Measurements from ENCODE around the gene IL7R.
"Not testable (repeated sequence)": the region's sequence is repeated elsewhere in the genome, so short reads cannot be mapped to it uniquely, and the experiment has no call there.

The IL7R gene

GRCh38 chr5:35847961-35848360, 8.7 kb upstream of the IL7R start:
- ATAC-seq (replicated peaks; ENCODE audit: extremely low read depth, poor library complexity, severe bottlenecking) (no peak), DNase-seq (ENCODE audit: low spot score in 2 of 2) (no peak)
- H3K9me3 Mint-ChIP-seq = no peaks in the 10 kb centered on the region
- H3K27me3 Mint-ChIP-seq = no peaks in the 10 kb centered on the region
- no peak overlapping the region for H3K4me3 Mint-ChIP-seq
- no peak overlapping the region for H3K27ac Mint-ChIP-seq (ENCODE audit: low read depth)
- peaks cover 3% of the 10 kb centered on the region for H3K36me3 Mint-ChIP-seq (ENCODE audit: insufficient read depth)
- H3K4me1 Mint-ChIP-seq = peaks cover 15% of the 10 kb centered on the region

GRCh38 chr5:35849860-35850259, 6.8 kb upstream of the IL7R start:
- Mint-ChIP-seq H3K9me3 (no peaks in the 10 kb centered on the region), H3K36me3 (ENCODE audit: insufficient read depth) (peaks cover 21% of the 10 kb centered on the region), H3K27ac (ENCODE audit: low read depth) (no peak overlapping the region), H3K27me3 (no peaks in the 10 kb centered on the region), H3K4me1 (peaks cover 34% of the 10 kb centered on the region), H3K4me3 (no peak overlapping the region)
- no peak for DNase-seq (ENCODE audit: low spot score in 2 of 2)
- ATAC-seq (replicated peaks; ENCODE audit: extremely low read depth, poor library complexity, severe bottlenecking) = no peak

GRCh38 chr5:35850967-35851680, 5.6 kb upstream of the IL7R start:
- no peaks in the 10 kb centered on the region for H3K27me3 Mint-ChIP-seq
- DNase-seq (ENCODE audit: low spot score in 2 of 2) (no peak), ATAC-seq (replicated peaks; ENCODE audit: extremely low read depth, poor library complexity, severe bottlenecking) (no peak)
- H3K27ac Mint-ChIP-seq (ENCODE audit: low read depth) = peak overlapping the region; percentile 99
- H3K9me3 Mint-ChIP-seq = no peaks in the 10 kb centered on the region
- peaks cover 28% of the 10 kb centered on the region for H3K36me3 Mint-ChIP-seq (ENCODE audit: insufficient read depth)
- peak overlapping the region; percentile 77 for H3K4me3 Mint-ChIP-seq
- H3K4me1 Mint-ChIP-seq = peaks cover 46% of the 10 kb centered on the region

- Mint-ChIP-seq H3K36me3 (ENCODE audit: insufficient read depth) (peaks cover 37% of the 10 kb centered on the region), H3K4me1 (peaks cover 46% of the 10 kb centered on the region), H3K4me3 (peak overlapping the region; percentile 77), H3K27ac (ENCODE audit: low read depth) (peak overlapping the region; percentile 99), H3K27me3 (no peaks in the 10 kb centered on the region), H3K9me3 (no peaks in the 10 kb centered on the region)
- ATAC-seq (replicated peaks; ENCODE audit: extremely low read depth, poor library complexity, severe bottlenecking) (no peak), DNase-seq (ENCODE audit: low spot score in 2 of 2) (no peak)
Observed at GRCh38 chr5:35852084-35852734, 4.5 kb upstream of the IL7R start.

- H3K9me3 Mint-ChIP-seq = no peaks in the 10 kb centered on the region
- peak overlapping the region; percentile 99 for H3K27ac Mint-ChIP-seq (ENCODE audit: low read depth)
- peaks cover 43% of the 10 kb centered on the region for H3K36me3 Mint-ChIP-seq (ENCODE audit: insufficient read depth)
- no peak for ATAC-seq (replicated peaks; ENCODE audit: extremely low read depth, poor library complexity, severe bottlenecking)
- peak overlapping the region; percentile 77 for H3K4me3 Mint-ChIP-seq
- DNase-seq (ENCODE audit: low spot score in 2 of 2) = no peak
- H3K4me1 Mint-ChIP-seq = peaks cover 46% of the 10 kb centered on the region
- H3K27me3 Mint-ChIP-seq = no peaks in the 10 kb centered on the region
Observed at GRCh38 chr5:35852773-35853172, 3.9 kb upstream of the IL7R start.

- ATAC-seq (replicated peaks; ENCODE audit: extremely low read depth, poor library complexity, severe bottlenecking) = peak; percentile 71
Observed at GRCh38 chr5:35853631-35854030, 3.1 kb upstream of the IL7R start.

GRCh38 chr5:35854248-35854647, 2.4 kb upstream of the IL7R start:
- Mint-ChIP-seq H3K4me3 (peak overlapping the region; percentile 77), H3K27ac (ENCODE audit: low read depth) (peak overlapping the region; percentile 99), H3K9me3 (no peaks in the 10 kb centered on the region), H3K27me3 (no peaks in the 10 kb centered on the region), H3K36me3 (ENCODE audit: insufficient read depth) (peaks cover 52% of the 10 kb centered on the region), H3K4me1 (peaks cover 52% of the 10 kb centered on the region)
- ATAC-seq (replicated peaks; ENCODE audit: extremely low read depth, poor library complexity, severe bottlenecking) (peak; percentile 79), DNase-seq (ENCODE audit: low spot score in 2 of 2) (peak; percentile 42 to 85)

More at GRCh38 chr5:35853631-35854030, 3.1 kb upstream of the IL7R start:
- H3K9me3 Mint-ChIP-seq = no peaks in the 10 kb centered on the region
- H3K27ac Mint-ChIP-seq (ENCODE audit: low read depth) = peak overlapping the region; percentile 99
- H3K27me3 Mint-ChIP-seq = no peaks in the 10 kb centered on the region
- H3K4me1 Mint-ChIP-seq = peaks cover 46% of the 10 kb centered on the region
- peak overlapping the region; percentile 77 for H3K4me3 Mint-ChIP-seq
- DNase-seq (ENCODE audit: low spot score in 2 of 2) = peak; percentile 44 to 75
- peaks cover 46% of the 10 kb centered on the region for H3K36me3 Mint-ChIP-seq (ENCODE audit: insufficient read depth)

- Mint-ChIP-seq H3K4me1 (peaks cover 58% of the 10 kb centered on the region), H3K27me3 (no peaks in the 10 kb centered on the region), H3K4me3 (peak overlapping the region; percentile 77), H3K27ac (ENCODE audit: low read depth) (peak overlapping the region; percentile 99), H3K36me3 (ENCODE audit: insufficient read depth) (peaks cover 61% of the 10 kb centered on the region), H3K9me3 (no peaks in the 10 kb centered on the region)
- ATAC-seq (replicated peaks; ENCODE audit: extremely low read depth, poor library complexity, severe bottlenecking) = no peak
- no peak for DNase-seq (ENCODE audit: low spot score in 2 of 2)
Observed at GRCh38 chr5:35855187-35855586, 1.5 kb upstream of the IL7R start.

GRCh38 chr5:35856186-35856764, 416 bp upstream of the IL7R start:
- peak overlapping the region; percentile 77 for H3K4me3 Mint-ChIP-seq
- peaks cover 72% of the 10 kb centered on the region for H3K36me3 Mint-ChIP-seq (ENCODE audit: insufficient read depth)
- not testable (repeated sequence) for H3K9me3 Mint-ChIP-seq; ATAC-seq (replicated peaks; ENCODE audit: extremely low read depth, poor library complexity, severe bottlenecking); H3K27me3 Mint-ChIP-seq; DNase-seq (ENCODE audit: low spot score in 2 of 2)
- H3K4me1 Mint-ChIP-seq = peaks cover 62% of the 10 kb centered on the region
- peak overlapping the region; percentile 99 for H3K27ac Mint-ChIP-seq (ENCODE audit: low read depth)

- DNase-seq (ENCODE audit: low spot score in 2 of 2) = no peak
- peak overlapping the region; percentile 99 for H3K27ac Mint-ChIP-seq (ENCODE audit: low read depth)
- no peaks in the 10 kb centered on the region for H3K9me3 Mint-ChIP-seq
- H3K4me3 Mint-ChIP-seq = peak overlapping the region; percentile 77
- H3K4me1 Mint-ChIP-seq = peaks cover 70% of the 10 kb centered on the region
- H3K36me3 Mint-ChIP-seq (ENCODE audit: insufficient read depth) = peaks cover 83% of the 10 kb centered on the region
- no peak for ATAC-seq (replicated peaks; ENCODE audit: extremely low read depth, poor library complexity, severe bottlenecking)
- no peaks in the 10 kb centered on the region for H3K27me3 Mint-ChIP-seq
Observed at GRCh38 chr5:35857606-35858205, 1.0 kb downstream of the IL7R start.

GRCh38 chr5:35859101-35859661, 2.5 kb downstream of the IL7R start:
- ATAC-seq (replicated peaks; ENCODE audit: extremely low read depth, poor library complexity, severe bottlenecking) (peak; percentile 31), DNase-seq (ENCODE audit: low spot score in 2 of 2) (peak in 1 of 2 donors; percentile 37)
- peak overlapping the region; percentile 77 for H3K4me3 Mint-ChIP-seq
- H3K27ac Mint-ChIP-seq (ENCODE audit: low read depth) = peak overlapping the region; percentile 99
- no peaks in the 10 kb centered on the region for H3K27me3 Mint-ChIP-seq
- peaks cover 70% of the 10 kb centered on the region for H3K4me1 Mint-ChIP-seq
- H3K36me3 Mint-ChIP-seq (ENCODE audit: insufficient read depth) = peaks cover 86% of the 10 kb centered on the region
- H3K9me3 Mint-ChIP-seq = no peaks in the 10 kb centered on the region

- Mint-ChIP-seq H3K4me1 (peaks cover 69% of the 10 kb centered on the region), H3K36me3 (ENCODE audit: insufficient read depth) (peaks cover 88% of the 10 kb centered on the region), H3K27ac (ENCODE audit: low read depth) (peak overlapping the region; percentile 99), H3K27me3 (no peaks in the 10 kb centered on the region), H3K4me3 (peak overlapping the region; percentile 77), H3K9me3 (no peaks in the 10 kb centered on the region)
- DNase-seq (ENCODE audit: low spot score in 2 of 2) = no peak
- ATAC-seq (replicated peaks; ENCODE audit: extremely low read depth, poor library complexity, severe bottlenecking) = no peak
Observed at GRCh38 chr5:35860686-35861085, 4.0 kb downstream of the IL7R start.

All from central memory CD8-positive, alpha-beta T cell (primary cell).